PC-9 (cell line): ENCODE results near the gene TGFBR3. TPM values are rescaled to one million over a fixed set of nuclear protein-coding genes. Genes with fewer than 3 reads are reported as not detected.

Source experiments
- BruUV-seq: library from RNA; stranded (reverse); fragments of 400-500 nt; replicated peaks from 2 replicates; lab custom pipeline; 2021; lab: Mats Ljungman, UMichigan
- CTCF ChIA-PET: fragments of 300-600 bp; sonication (Branson Sonifier 250); formaldehyde crosslinking; loops from one replicate; lab custom pipeline; 2022; ENCODE audit warnings: antibody characterized with exemption; lab: Charles Lee
- POLR2A ChIA-PET: fragments of 300-600 bp; sonication (Branson Sonifier 250); formaldehyde crosslinking; loops from one replicate; lab custom pipeline; 2022; ENCODE audit warnings: antibody characterized with exemption; ENCODE audit not compliant: unreplicated experiment; lab: Charles Lee
- DNase-seq, 2 experiments: peaks; one replicate each; pipeline versions ENCODE4 v3.0.0 to v3.0.0-alpha.2; 2015 to 2022; ENCODE audit warnings: mixed read lengths in 1 of 2
- H2AFZ ChIP-seq: fragments of 200-600 bp; sonication (generic); 2 replicates; pipeline ENCODE4 v1.8.1; 2017; ENCODE audit warnings: antibody characterized with exemption
- H3F3A ChIP-seq: fragments of 200-600 bp; sonication (generic); 2 replicates; pipeline ENCODE4 v1.8.1; 2017; ENCODE audit warnings: antibody characterized with exemption, mild to moderate bottlenecking, low read depth; ENCODE audit not compliant: insufficient read depth
- H3K27ac ChIP-seq: fragments of 200-600 bp; sonication (generic); 2 replicates; pipeline ENCODE4 v1.6.1; 2016; ENCODE audit warnings: mixed run types
- H3K27me3 ChIP-seq: fragments of 200-600 bp; sonication (generic); 2 replicates; pipeline ENCODE4 v1.6.1; 2016; ENCODE audit warnings: low read depth, mixed run types; ENCODE audit not compliant: insufficient read depth
- H3K36me3 ChIP-seq: fragments of 200-600 bp; sonication (generic); 2 replicates; pipeline ENCODE4 v1.6.1; 2016; ENCODE audit warnings: low read depth, mixed run types
- H3K4me1 ChIP-seq: fragments of 200-600 bp; sonication (generic); replicated peaks from 2 replicates; pipeline ENCODE4 v1.6.1; 2016; ENCODE audit warnings: mixed run types; ENCODE audit not compliant: insufficient read depth
- H3K4me2 ChIP-seq: fragments of 200-600 bp; sonication (generic); 2 replicates; pipeline ENCODE4 v1.6.1; 2017; ENCODE audit warnings: mixed run types
- H3K4me3 ChIP-seq: fragments of 200-600 bp; sonication (generic); 2 replicates; pipeline ENCODE4 v1.6.1; 2016; ENCODE audit warnings: mixed run types
- H3K79me2 ChIP-seq: fragments of 200-600 bp; sonication (generic); 2 replicates; pipeline ENCODE4 v1.6.1; 2017; ENCODE audit warnings: low read depth, mixed run types
- H3K9me2 ChIP-seq: fragments of 200-600 bp; sonication (generic); 2 replicates; pipeline ENCODE4 v1.8.1; 2017; ENCODE audit warnings: mild to moderate bottlenecking; ENCODE audit not compliant: insufficient read depth
- H3K9me3 ChIP-seq: fragments of 200-600 bp; sonication (generic); 2 replicates; pipeline ENCODE4 v1.8.1; 2016; ENCODE audit warnings: low read depth; ENCODE audit not compliant: insufficient read depth
- H4K20me1 ChIP-seq: fragments of 200-600 bp; sonication (generic); 2 replicates; pipeline ENCODE4 v1.8.1; 2017; ENCODE audit not compliant: insufficient read depth
- EZH2 ChIP-seq: fragments of 200-600 bp; sonication (generic); IDR thresholded peaks from 2 replicates; pipeline ENCODE4 v1.8.0; 2017; ENCODE audit warnings: antibody characterized with exemption, low read depth
- intact Hi-C: fragments of 100-400 bp; cut with micrococcal nuclease; formaldehyde crosslinking; loops from one replicate; pipeline ENCODE4 v1.10.0; 2022; ENCODE audit not compliant: unreplicated experiment
- total RNA-seq: library from RNA; stranded (reverse); gene quantifications from 2 replicates; pipeline ENCODE4 v1.2.3, GENCODE V29; 2021
- TF ChIP-seq, protein P1 (sequence below): fragments of 200-600 bp; sonication (generic); conservative IDR thresholded peaks from 2 replicates; pipeline ENCODE4 v1.6.1; 2017; ENCODE audit warnings: mixed run types, antibody characterized with exemption, mild to moderate bottlenecking, moderate library complexity

TGFBR3 gene
- total RNA-seq, 1 experiment from 2014 or later, result 1.6 TPM

DNA sequence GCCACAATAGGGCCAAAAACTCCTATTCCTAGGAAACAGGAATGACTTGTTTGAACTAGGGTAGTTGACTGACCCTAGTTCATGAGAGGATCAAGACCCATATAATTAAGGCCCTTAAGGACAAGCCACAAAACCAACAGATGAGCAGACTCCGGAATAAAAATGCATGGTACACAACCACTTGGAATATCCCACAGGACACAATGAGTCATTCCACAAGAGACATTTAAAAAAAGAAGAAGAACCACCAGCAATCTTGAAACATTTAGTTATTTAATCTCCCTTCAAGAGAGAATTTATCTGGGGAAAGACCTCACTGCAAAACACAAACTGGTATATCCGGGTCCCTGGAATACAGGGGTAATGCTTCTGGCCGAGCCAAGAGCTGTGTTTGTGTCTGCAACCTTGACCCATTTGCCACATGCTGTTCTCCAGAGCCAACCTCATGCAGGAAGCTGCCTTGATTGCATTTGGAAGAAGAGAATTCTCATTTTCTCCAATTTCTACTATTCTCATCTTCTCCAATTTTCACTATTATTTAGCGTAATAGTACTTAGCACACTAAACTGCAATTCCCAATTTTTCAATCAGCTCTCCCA lies 135.5 kb downstream of the TGFBR3 start:
- BruUV-seq, result no TSS peak
- peaks cover 5% of the 10 kb centered on the region; the same call in 1 of the 2 replicates for H3K36me3 ChIP-seq
- POLR2A ChIA-PET, result no interaction called here
- H3K27ac ChIP-seq, result no peak overlapping the region
- peaks cover 10% of the 10 kb centered on the region for H3K4me1 ChIP-seq
- no peak overlapping the region for H3K4me3 ChIP-seq
- H2AFZ ChIP-seq, result no peak overlapping the region
- no peaks in the 10 kb centered on the region for H3K79me2 ChIP-seq
- no peaks in the 10 kb centered on the region for H3K27me3 ChIP-seq
- TF ChIP-seq, protein P1, sequence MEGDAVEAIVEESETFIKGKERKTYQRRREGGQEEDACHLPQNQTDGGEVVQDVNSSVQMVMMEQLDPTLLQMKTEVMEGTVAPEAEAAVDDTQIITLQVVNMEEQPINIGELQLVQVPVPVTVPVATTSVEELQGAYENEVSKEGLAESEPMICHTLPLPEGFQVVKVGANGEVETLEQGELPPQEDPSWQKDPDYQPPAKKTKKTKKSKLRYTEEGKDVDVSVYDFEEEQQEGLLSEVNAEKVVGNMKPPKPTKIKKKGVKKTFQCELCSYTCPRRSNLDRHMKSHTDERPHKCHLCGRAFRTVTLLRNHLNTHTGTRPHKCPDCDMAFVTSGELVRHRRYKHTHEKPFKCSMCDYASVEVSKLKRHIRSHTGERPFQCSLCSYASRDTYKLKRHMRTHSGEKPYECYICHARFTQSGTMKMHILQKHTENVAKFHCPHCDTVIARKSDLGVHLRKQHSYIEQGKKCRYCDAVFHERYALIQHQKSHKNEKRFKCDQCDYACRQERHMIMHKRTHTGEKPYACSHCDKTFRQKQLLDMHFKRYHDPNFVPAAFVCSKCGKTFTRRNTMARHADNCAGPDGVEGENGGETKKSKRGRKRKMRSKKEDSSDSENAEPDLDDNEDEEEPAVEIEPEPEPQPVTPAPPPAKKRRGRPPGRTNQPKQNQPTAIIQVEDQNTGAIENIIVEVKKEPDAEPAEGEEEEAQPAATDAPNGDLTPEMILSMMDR, result no peak
- no peak for TF ChIP-seq EZH2
- CTCF ChIA-PET, result no interaction called here
- H3K9me3 ChIP-seq, result peaks cover 20% of the 10 kb centered on the region
- H3F3A ChIP-seq, result no peaks in the 10 kb centered on the region
- no peaks in the 10 kb centered on the region for H3K9me2 ChIP-seq
- intact Hi-C loops, result no loop called here
- DNase-seq, result no peak
- no peaks in the 10 kb centered on the region for H4K20me1 ChIP-seq
- H3K4me2 ChIP-seq, result no peak overlapping the region

DNA sequence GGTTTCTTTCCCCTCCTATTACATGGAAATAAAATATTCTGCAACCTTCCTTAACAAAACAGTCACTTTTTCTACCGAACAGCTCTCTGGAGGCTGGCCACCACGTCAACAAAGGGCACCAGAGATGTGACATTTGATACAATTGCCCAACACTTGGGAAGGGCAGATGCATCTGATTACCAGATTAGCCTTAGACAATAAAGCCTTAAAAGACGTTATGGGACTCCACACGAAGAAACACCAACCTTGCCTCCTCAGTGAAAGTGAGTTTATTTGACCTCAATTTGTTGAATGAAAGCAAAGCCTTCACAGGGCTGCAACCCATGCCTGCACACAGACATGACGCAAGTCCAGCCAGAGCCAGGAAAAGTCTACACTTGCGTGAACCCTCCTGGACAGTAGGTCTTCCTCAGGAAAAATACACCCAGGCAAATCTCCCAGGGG lies 136.1 kb downstream of the TGFBR3 start:
- no peak overlapping the region for H3K4me3 ChIP-seq
- H3K79me2 ChIP-seq, result no peaks in the 10 kb centered on the region
- H2AFZ ChIP-seq, result no peak overlapping the region
- no peaks in the 10 kb centered on the region for H3K27me3 ChIP-seq
- peaks cover 20% of the 10 kb centered on the region for H3K9me3 ChIP-seq
- CTCF ChIA-PET, result no interaction called here
- DNase-seq, result no peak
- BruUV-seq, result no TSS peak
- H3K27ac ChIP-seq, result no peak overlapping the region
- H3K4me2 ChIP-seq, result no peak overlapping the region
- intact Hi-C loops, result no loop called here
- peaks cover 5% of the 10 kb centered on the region; the same call in 1 of the 2 replicates for H3K36me3 ChIP-seq
- no peaks in the 10 kb centered on the region for H3K9me2 ChIP-seq
- no peaks in the 10 kb centered on the region for H3F3A ChIP-seq
- H4K20me1 ChIP-seq, result no peaks in the 10 kb centered on the region
- no peak for TF ChIP-seq EZH2
- TF ChIP-seq, protein P1, result no peak
- H3K4me1 ChIP-seq, result peaks cover 10% of the 10 kb centered on the region
- POLR2A ChIA-PET, result no interaction called here

DNA sequence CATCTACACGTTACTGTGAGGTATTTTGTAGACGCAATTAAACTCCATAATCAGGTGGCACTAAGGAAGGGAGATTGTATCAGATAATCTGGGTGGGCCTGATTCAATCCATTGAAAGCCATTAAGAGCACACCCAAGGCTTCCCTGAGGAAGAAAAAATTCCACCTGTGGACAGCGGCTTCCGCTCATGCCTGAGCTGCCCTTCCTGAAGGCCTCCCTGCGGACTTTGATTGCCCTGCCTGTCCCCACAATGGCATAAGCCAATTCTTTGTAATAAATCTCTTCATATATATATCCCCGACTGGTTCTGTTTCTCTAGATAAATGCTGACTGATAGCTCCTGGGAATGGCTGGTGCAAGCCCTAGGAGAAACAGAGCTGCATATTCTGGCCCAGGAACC lies 138.3 kb downstream of the TGFBR3 start:
- H3F3A ChIP-seq, result no peaks in the 10 kb centered on the region
- no TSS peak for BruUV-seq
- ChIA-PET CTCF (no interaction called here), POLR2A (no interaction called here)
- H3K9me3 ChIP-seq, result peaks cover 20% of the 10 kb centered on the region
- intact Hi-C loops, result no loop called here
- H3K4me3 ChIP-seq, result no peak overlapping the region
- no peaks in the 10 kb centered on the region for H3K79me2 ChIP-seq
- no peak for DNase-seq
- peaks cover 8% of the 10 kb centered on the region; the same call in 1 of the 2 replicates for H3K36me3 ChIP-seq
- H2AFZ ChIP-seq, result no peak overlapping the region
- H3K4me1 ChIP-seq, result peaks cover 10% of the 10 kb centered on the region
- no peak overlapping the region for H3K27ac ChIP-seq
- H3K9me2 ChIP-seq, result no peaks in the 10 kb centered on the region
- TF ChIP-seq EZH2, result no peak
- TF ChIP-seq, protein P1, result no peak
- no peaks in the 10 kb centered on the region for H4K20me1 ChIP-seq
- H3K27me3 ChIP-seq, result no peaks in the 10 kb centered on the region
- H3K4me2 ChIP-seq, result no peak overlapping the region
